ENCODE measurements around the gene C17orf100.

GRCh38 chr17:6695565-6695964, 44.0 kb downstream of the C17orf100 start:
- TF ChIP-seq POLR2A (IDR thresholded peaks at IDR 0.05) (no peak), CTCF (IDR thresholded peaks at IDR 0.05) (no peak)
